NCI-H345 treated with DMSO at 0.1 percent for 48 hours (cell line): ENCODE results near the gene DENND4A.
A peak's percentile ranks its signal among the peaks of the same experiment; 100 is the strongest.
"Not testable (repeated sequence)": the region's sequence is repeated elsewhere in the genome, so short reads cannot be mapped to it uniquely, and the experiment has no call there.

Experiments used
- DNase-seq: peaks from one replicate; lab custom pipeline; 2025; ENCODE audit not compliant: unreplicated experiment; lab: John Stamatoyannopoulos, UW

DENND4A gene

GRCh38 chr15:65639509-65639908, 152.6 kb downstream of the DENND4A start:
- no peak for DNase-seq

- DNase-seq = peak; percentile 39
Observed at GRCh38 chr15:65638681-65639089, 153.4 kb downstream of the DENND4A start.

DNA sequence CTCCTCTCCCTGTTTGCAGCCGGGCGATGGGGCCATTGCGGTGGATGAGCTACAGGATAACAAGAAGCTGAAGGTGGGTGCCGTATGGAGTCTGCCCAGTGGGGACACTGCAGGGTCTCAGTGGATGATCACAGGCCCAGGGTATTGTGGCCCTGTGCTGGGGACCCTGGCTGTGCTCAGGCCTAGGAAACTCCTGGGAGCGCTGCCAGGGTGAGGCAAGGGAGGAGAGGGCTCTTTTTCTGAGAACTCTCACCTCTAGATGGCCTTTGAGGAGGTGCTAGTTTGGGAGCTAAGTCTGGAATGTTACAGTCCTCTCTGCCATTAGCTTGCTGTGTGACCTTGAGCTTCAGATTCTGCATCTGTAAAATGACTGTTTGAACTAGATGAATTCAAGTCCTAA, 154.0 kb downstream of the DENND4A start:
- DNase-seq = no peak

GRCh38 chr15:65634356-65634755, 157.7 kb downstream of the DENND4A start:
- no peak for DNase-seq

- no peak for DNase-seq
Observed at GRCh38 chr15:65633752-65634151, 158.3 kb downstream of the DENND4A start.

DNA sequence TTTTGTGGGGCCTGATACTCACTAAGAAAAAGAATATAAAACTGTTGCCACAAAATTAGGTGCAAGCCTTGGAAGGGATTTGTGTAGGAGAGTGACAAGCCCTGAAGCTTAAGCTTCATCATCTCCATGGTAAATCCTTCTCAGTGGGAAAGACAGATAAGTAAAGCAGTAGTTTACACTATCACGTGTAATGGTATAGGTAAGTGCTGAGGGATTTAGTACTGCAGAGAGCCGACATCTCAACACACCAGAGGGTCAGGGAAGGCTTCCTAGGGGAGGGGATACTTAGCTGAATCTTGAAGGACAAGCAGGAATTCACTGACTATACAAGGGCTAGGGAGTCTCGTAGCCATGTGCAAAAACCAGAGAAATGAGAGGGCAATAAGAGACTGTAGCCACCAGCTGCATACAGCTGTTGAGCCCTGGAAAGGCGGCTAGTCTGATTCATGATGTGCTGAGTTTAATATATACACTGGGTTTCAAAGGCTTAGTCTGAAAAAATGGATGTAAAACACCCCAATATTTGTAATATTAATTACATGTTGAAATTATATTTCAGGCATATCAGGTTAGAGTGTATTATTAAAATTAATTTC, 159.2 kb downstream of the DENND4A start:
- no peak for DNase-seq

DNA sequence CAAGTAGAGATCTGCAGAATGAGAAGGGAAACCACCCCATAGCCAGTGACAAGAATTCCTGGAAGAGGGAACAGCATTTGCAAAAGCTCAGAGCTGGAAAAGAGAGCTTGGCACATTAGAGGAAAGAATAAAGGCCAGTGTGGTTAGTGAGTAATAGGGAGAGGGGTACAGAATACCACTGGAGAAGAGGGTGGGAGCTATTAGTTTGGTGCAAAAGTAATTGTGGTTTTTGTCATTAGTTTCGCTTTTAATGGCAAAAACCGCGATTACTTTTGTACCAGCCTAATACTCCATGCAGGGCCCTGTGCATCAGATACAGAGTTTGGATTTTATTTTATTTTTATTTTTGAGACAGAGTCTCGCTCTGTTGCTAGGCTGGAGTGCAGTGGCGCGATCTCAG, 160.6 kb downstream of the DENND4A start:
- DNase-seq = no peak

DNA sequence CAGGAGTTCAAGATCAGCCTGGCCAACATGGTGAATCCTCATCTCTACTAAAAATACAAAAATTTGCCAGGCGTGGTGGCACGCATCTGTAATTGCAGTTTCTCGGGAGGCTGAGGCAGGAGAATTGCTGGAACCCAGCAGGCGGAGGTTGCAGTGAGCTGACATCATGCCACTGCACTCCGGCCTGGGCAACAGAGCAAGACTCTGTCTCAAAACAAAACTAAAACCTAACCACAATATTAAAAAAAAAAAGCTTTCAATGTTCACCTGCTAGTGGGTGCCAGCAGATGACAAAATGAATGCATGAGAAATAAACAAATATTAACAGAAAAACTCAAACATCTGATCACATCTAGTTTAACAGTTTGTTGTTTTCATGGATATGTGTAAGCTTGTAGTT, 161.3 kb downstream of the DENND4A start:
- no peak for DNase-seq

GRCh38 chr15:65629548-65629947, 162.5 kb downstream of the DENND4A start:
- DNase-seq = no peak

- no peak for DNase-seq
Observed at GRCh38 chr15:65626856-65627255, 165.2 kb downstream of the DENND4A start.

GRCh38 chr15:65623103-65623502, 169.0 kb downstream of the DENND4A start:
- no peak for DNase-seq

DNA sequence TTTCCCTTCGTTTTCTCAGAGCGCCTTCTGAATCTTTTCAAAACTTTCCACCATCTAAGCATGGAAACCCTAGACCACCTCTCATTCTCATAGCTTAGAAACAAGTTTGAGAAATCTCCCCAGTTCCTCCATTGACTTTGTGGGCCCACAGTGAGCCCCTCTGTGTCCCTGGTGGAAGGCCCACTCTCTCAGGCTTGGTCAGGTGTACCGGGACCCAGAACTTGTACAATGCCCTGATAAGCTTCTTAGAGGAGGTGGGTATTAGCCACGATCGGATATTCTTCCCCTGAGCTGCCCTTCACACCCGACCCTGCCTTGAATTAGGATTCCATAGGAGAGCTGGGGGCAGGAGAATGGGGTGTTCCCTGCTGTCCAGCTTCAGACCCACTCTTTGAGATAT, 170.5 kb downstream of the DENND4A start, which contains the start of gene SLC24A1:
SLC24A1 (plus strand) TSS at position 301 of the 400 bp plus-strand sequence. CDS start 2,143 bp downstream, outside the sequence.
- no peak for DNase-seq

DNA sequence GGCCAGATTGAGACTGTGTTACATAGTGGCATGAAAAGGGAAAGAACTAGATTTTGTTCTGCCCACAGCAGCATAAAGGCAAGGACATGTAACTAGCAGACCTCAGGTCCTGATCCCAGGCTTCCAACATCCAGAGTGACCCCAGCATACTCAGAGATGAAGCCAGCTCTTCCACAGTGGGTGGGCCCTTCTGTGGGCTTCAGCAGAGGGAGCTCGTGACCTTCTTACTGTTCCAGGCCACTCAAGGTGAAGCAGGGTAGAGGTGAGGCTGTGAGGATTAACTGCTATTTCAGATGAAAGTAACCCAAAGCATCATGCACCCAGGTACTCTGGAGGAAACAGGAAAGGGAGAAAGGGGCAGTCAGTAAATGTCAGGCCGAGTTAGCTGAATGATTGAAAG, 171.3 kb downstream of the DENND4A start:
- DNase-seq = no peak

GRCh38 chr15:65619626-65620290, 172.3 kb downstream of the DENND4A start:
- no peak for DNase-seq

GRCh38 chr15:65618560-65619109, 173.5 kb downstream of the DENND4A start:
- no peak for DNase-seq

DNA sequence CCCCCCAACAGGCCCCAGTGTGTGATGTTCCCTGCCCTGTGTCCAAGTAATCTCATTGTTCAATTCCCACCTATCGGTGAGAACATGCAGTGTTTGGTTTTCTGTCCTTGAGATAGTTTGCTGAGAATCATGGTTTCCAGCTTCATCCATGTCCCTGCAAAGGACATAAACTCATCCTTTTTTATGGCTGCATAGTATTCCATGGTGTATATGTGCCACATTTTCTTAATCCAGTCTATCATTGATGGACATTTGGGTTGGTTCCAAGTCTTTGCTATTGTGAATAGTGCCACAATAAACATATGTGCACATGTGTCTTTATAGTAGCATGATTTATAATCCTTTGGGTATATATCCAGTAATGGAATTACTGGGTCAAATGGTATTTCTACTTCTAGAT, 176.2 kb downstream of the DENND4A start:
- not testable (repeated sequence) for DNase-seq

DNA sequence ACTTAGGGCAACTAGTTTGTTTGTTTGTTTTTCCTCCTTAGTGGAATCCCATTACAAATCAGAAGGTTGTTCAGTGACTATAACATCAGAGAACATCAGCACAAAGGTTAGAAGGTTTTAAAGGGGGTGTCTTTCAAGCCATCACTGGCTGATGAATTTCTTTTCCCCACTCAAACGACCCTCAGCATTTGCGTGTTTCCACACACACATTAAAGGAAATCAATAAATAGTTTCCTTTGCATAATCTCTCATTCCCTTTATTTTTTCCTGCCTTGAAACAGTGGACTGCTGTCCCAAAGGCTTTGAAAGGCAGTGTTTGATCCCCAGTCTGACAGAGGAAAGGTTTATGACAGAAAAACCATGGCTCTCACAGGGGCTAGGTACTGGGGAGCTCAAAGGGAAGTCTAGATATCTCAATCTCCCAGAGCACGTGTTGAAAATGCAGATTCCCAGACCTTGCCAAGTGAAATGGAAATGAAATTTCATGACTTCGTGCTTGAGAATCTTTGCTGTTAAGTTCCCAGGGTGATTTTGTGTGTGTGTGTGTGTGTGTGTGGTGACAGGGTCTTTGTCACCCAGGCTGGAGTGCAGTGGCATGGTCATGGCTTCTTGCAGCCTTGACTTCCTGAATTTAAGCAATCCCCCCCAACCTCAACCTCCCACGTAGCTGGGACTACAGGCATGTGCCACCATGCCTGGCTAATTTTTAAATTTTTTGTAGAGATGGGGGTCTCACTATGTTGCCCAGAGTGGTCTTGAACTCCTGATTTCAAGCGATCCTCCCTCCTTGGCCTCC, 178.9 kb downstream of the DENND4A start:
- no peak for DNase-seq

GRCh38 chr15:65612616-65612946, 179.5 kb downstream of the DENND4A start:
- no peak for DNase-seq

- DNase-seq = no peak
Observed at GRCh38 chr15:65611888-65612615, 180.0 kb downstream of the DENND4A start.

GRCh38 chr15:65610871-65611718, 181.0 kb downstream of the DENND4A start, which contains the start of gene INTS14:
Gene INTS14, minus strand, starts transcription at chr15:65611131. Its CDS starts 3,751 bp downstream, at chr15:65607380.
- peak; percentile 91 for DNase-seq
